ENCODE data around the gene BLVRB. TPM values are rescaled to one million over a fixed set of nuclear protein-coding genes. Genes with fewer than 3 reads are reported as not detected.

Gene BLVRB
- total RNA-seq, 1 experiment from 2014 or later, result 204 TPM

- ChIA-PET CTCF (interaction anchor here (0.5 kb wide), 1 partner anchor 251 kb away, joined by 6 read pairs; no protein-coding TSS in a partner anchor), POLR2A (ENCODE audit: unreplicated experiment) (interaction anchor here (0.6 kb wide), 1 partner anchor 34 kb away, joined by 4 read pairs; no protein-coding TSS in a partner anchor)
- Histone ChIP-seq H3K36me3 (ENCODE audit: low read depth) (no peaks in the 10 kb centered on the region), H3K4me1 (replicated peaks; ENCODE audit: insufficient read depth) (no peaks in the 10 kb centered on the region; the same call in 1 of the 2 replicates), H3K9me2 (ENCODE audit: insufficient read depth) (no peaks in the 10 kb centered on the region), H3K9me3 (ENCODE audit: insufficient read depth, low read depth) (no peaks in the 10 kb centered on the region), H3K79me2 (ENCODE audit: low read depth) (no peaks in the 10 kb centered on the region), H4K20me1 (ENCODE audit: insufficient read depth) (no peaks in the 10 kb centered on the region), H3K27me3 (ENCODE audit: insufficient read depth, low read depth) (no peaks in the 10 kb centered on the region), H2AFZ (no peak overlapping the region), H3K4me3 (no peak overlapping the region), H3F3A (ENCODE audit: insufficient read depth, low read depth) (peaks cover 14% of the 10 kb centered on the region), H3K4me2 (no peak overlapping the region), H3K27ac (no peak overlapping the region)
- BruUV-seq (replicated peaks), result no TSS peak
- TF ChIP-seq EZH2 (IDR thresholded peaks at IDR 0.05; ENCODE audit: low read depth) (no peak), CTCF (conservative IDR thresholded peaks at IDR 0.05) (no peak)
- no peak for DNase-seq
- intact Hi-C loops (cut with micrococcal nuclease; ENCODE audit: unreplicated experiment), result no loop called here
Measured at GRCh38 chr19:40414542-40415535, 50.7 kb downstream of the BLVRB start.

GRCh38 chr19:40413291-40413845, 52.2 kb downstream of the BLVRB start, which contains the start of gene PRX:
Gene PRX, minus strand, starts transcription at chr19:40413378. Its CDS starts 5,446 bp downstream, at chr19:40407932.
- no peaks in the 10 kb centered on the region for H3K9me3 ChIP-seq (ENCODE audit: insufficient read depth, low read depth)
- ChIA-PET CTCF (no interaction called here), POLR2A (ENCODE audit: unreplicated experiment) (no interaction called here)
- no peak within 1 kb of the TSS for H3K4me3 ChIP-seq
- BruUV-seq (replicated peaks), result no TSS peak
- intact Hi-C loops (cut with micrococcal nuclease; ENCODE audit: unreplicated experiment), result no loop called here
- H3K36me3 ChIP-seq (ENCODE audit: low read depth), result no peaks in the 10 kb centered on the region
- H3K4me1 ChIP-seq (replicated peaks; ENCODE audit: insufficient read depth), result no peaks in the 10 kb centered on the region; the same call in 1 of the 2 replicates
- H4K20me1 ChIP-seq (ENCODE audit: insufficient read depth), result no peaks in the 10 kb centered on the region
- H3K79me2 ChIP-seq (ENCODE audit: low read depth), result no peaks in the 10 kb centered on the region
- peaks cover 14% of the 10 kb centered on the region for H3F3A ChIP-seq (ENCODE audit: insufficient read depth, low read depth)
- no peak for DNase-seq
- H3K27me3 ChIP-seq (ENCODE audit: insufficient read depth, low read depth), result no peaks in the 10 kb centered on the region
- H3K9me2 ChIP-seq (ENCODE audit: insufficient read depth), result no peaks in the 10 kb centered on the region
- no peak within 1 kb of the TSS for H3K4me2 ChIP-seq
- H2AFZ ChIP-seq, result no peak within 1 kb of the TSS
- no peak for TF ChIP-seq EZH2 (IDR thresholded peaks at IDR 0.05; ENCODE audit: low read depth)
- no peak for TF ChIP-seq CTCF (conservative IDR thresholded peaks at IDR 0.05)
- no peak within 1 kb of the TSS for H3K27ac ChIP-seq

GRCh38 chr19:40412866-40413265, 52.7 kb downstream of the BLVRB start:
- Histone ChIP-seq H3K4me1 (replicated peaks; ENCODE audit: insufficient read depth) (no peaks in the 10 kb centered on the region; the same call in 1 of the 2 replicates), H3K9me2 (ENCODE audit: insufficient read depth) (no peaks in the 10 kb centered on the region), H3K36me3 (ENCODE audit: low read depth) (no peaks in the 10 kb centered on the region), H3K4me2 (no peak overlapping the region), H4K20me1 (ENCODE audit: insufficient read depth) (no peaks in the 10 kb centered on the region), H3K27me3 (ENCODE audit: insufficient read depth, low read depth) (no peaks in the 10 kb centered on the region), H3F3A (ENCODE audit: insufficient read depth, low read depth) (peaks cover 14% of the 10 kb centered on the region), H3K79me2 (ENCODE audit: low read depth) (no peaks in the 10 kb centered on the region), H3K9me3 (ENCODE audit: insufficient read depth, low read depth) (no peaks in the 10 kb centered on the region), H3K4me3 (no peak overlapping the region), H2AFZ (no peak overlapping the region), H3K27ac (no peak overlapping the region)
- intact Hi-C loops (cut with micrococcal nuclease; ENCODE audit: unreplicated experiment), result no loop called here
- no peak for DNase-seq
- POLR2A ChIA-PET (ENCODE audit: unreplicated experiment), result interaction anchor here (0.6 kb wide), 1 partner anchor 111 kb away, joined by 5 read pairs; no protein-coding TSS in a partner anchor
- CTCF ChIA-PET, result interaction anchor here (0.5 kb wide), 1 partner anchor 8 kb away, joined by 3 read pairs; no protein-coding TSS in a partner anchor
- no peak for TF ChIP-seq CTCF (conservative IDR thresholded peaks at IDR 0.05)
- TF ChIP-seq EZH2 (IDR thresholded peaks at IDR 0.05; ENCODE audit: low read depth), result no peak
- no TSS peak for BruUV-seq (replicated peaks)

Measured in PC-9 (cell line).